GM10248 (cell line): Measurements from ENCODE around the gene ATOX1.

Experiments
- CTCF ChIA-PET: fragments of 300-600 bp; sonication (Branson Sonifier 250); formaldehyde crosslinking; extraction: SDS; loops from one replicate; lab custom pipeline; 2021; ENCODE audit warnings: antibody characterized with exemption; lab: Yijun Ruan, JAX
- POLR2A ChIA-PET: fragments of 350-650 bp; sonication (Branson Sonifier 250); formaldehyde crosslinking; extraction: SDS; loops from one replicate; lab custom pipeline; 2020; ENCODE audit warnings: antibody characterized with exemption; lab: Yijun Ruan, JAX
- DNase-seq: peaks from one replicate; pipeline ENCODE4 v3.0.0; 2012; ENCODE audit errors: extremely low spot score
- CTCF ChIP-seq: IDR thresholded peaks from 2 replicates; pipeline ENCODE4 v1.5.1; 2012; ENCODE audit warnings: mild to moderate bottlenecking, low read depth; ENCODE audit errors: extremely low read depth, missing control alignments, control extremely low read depth

The ATOX1 gene

GRCh38 chr5:151709109-151709735 is 49.2 kb downstream of the ATOX1 start:
- ChIA-PET CTCF (interaction anchor here (1.4 to 3.6 kb wide), 5 partner anchors 11 to 57 kb away, joined by 3 to 18 read pairs (median 10); no protein-coding TSS in a partner anchor), POLR2A (no interaction called here)
- no peak for DNase-seq
- TF ChIP-seq CTCF, result no peak

- TF ChIP-seq CTCF, result no peak
- DNase-seq, result no peak
- ChIA-PET CTCF (interaction anchor here (1.4 to 6.6 kb wide), 6 partner anchors 11 to 56 kb away, joined by 3 to 92 read pairs (median 12); no protein-coding TSS in a partner anchor), POLR2A (no interaction called here)
Observed at GRCh38 chr5:151708126-151708525, 50.3 kb downstream of the ATOX1 start.

GRCh38 chr5:151707567-151707966 is 50.9 kb downstream of the ATOX1 start:
- no peak for TF ChIP-seq CTCF
- POLR2A ChIA-PET, result no interaction called here
- DNase-seq, result no peak
- CTCF ChIA-PET, result interaction anchor here (0.9 to 6.6 kb wide), 7 partner anchors 11 to 55 kb away, joined by 3 to 92 read pairs (median 10); no protein-coding TSS in a partner anchor

- TF ChIP-seq CTCF, result no peak
- POLR2A ChIA-PET, result no interaction called here
- CTCF ChIA-PET, result interaction anchor here (0.9 to 6.6 kb wide), 8 partner anchors 11 to 55 kb away, joined by 3 to 92 read pairs (median 6); no protein-coding TSS in a partner anchor
- no peak for DNase-seq
Observed at GRCh38 chr5:151706906-151707305, 51.5 kb downstream of the ATOX1 start.

- TF ChIP-seq CTCF, result no peak
- DNase-seq, result no peak
- CTCF ChIA-PET, result interaction anchor here (0.8 to 6.6 kb wide), 15 partner anchors 8 to 79 kb away, joined by 3 to 92 read pairs (median 6); partner anchors contain the start of gene SPARC
- POLR2A ChIA-PET, result interaction anchor here (1.1 kb wide), 1 partner anchor 17 kb away, joined by 4 read pairs; no protein-coding TSS in a partner anchor
Observed at GRCh38 chr5:151703780-151704179, 54.7 kb downstream of the ATOX1 start.

- ChIA-PET POLR2A (interaction anchor here (1.1 kb wide), 1 partner anchor 17 kb away, joined by 4 read pairs; no protein-coding TSS in a partner anchor), CTCF (interaction anchor here (1.0 to 6.6 kb wide), 13 partner anchors 8 to 78 kb away, joined by 3 to 92 read pairs (median 6); partner anchors contain the start of gene SPARC)
- peak; percentile 50 for DNase-seq
Observed at GRCh38 chr5:151703227-151703626, 55.2 kb downstream of the ATOX1 start.

More at GRCh38 chr5:151703227-151703626, 55.2 kb downstream of the ATOX1 start:
- no peak for TF ChIP-seq CTCF
